WERI-Rb-1 (cell line): ENCODE data around the gene PACRG.

Experiments
- DNase-seq: peaks from one replicate; pipeline ENCODE4 v3.0.0-alpha.2; 2020
- H3K27ac ChIP-seq: fragments of 250-450 bp; sonication (Bioruptor Pico); 2 replicates; pipeline ENCODE4 v1.5.1; 2020; ENCODE audit warnings: mild to moderate bottlenecking, moderate library complexity
- H3K27me3 ChIP-seq: fragments of 250-450 bp; sonication (Bioruptor Pico); 2 replicates; pipeline ENCODE4 v1.5.1; 2021; ENCODE audit warnings: mild to moderate bottlenecking, low read depth, moderate library complexity; ENCODE audit not compliant: insufficient read depth, severe bottlenecking
- H3K36me3 ChIP-seq: fragments of 250-450 bp; sonication (Bioruptor Pico); 2 replicates; pipeline ENCODE4 v1.5.1; 2020; ENCODE audit warnings: mild to moderate bottlenecking, moderate library complexity
- H3K4me3 ChIP-seq: 2 replicates; pipeline ENCODE4 v1.5.1; 2011; ENCODE audit warnings: low read depth, mild to moderate bottlenecking, control low read depth, low read length
- H3K9me3 ChIP-seq: fragments of 250-450 bp; sonication (Bioruptor Pico); 2 replicates; pipeline ENCODE4 v1.5.1; 2021; ENCODE audit warnings: mild to moderate bottlenecking, moderate library complexity; ENCODE audit not compliant: severe bottlenecking
- CTCF ChIP-seq: IDR thresholded peaks from 2 replicates; pipeline ENCODE4 v1.5.1; 2011; ENCODE audit warnings: low read depth, mild to moderate bottlenecking, control low read depth, inconsistent platforms, low read length

PACRG gene

DNA sequence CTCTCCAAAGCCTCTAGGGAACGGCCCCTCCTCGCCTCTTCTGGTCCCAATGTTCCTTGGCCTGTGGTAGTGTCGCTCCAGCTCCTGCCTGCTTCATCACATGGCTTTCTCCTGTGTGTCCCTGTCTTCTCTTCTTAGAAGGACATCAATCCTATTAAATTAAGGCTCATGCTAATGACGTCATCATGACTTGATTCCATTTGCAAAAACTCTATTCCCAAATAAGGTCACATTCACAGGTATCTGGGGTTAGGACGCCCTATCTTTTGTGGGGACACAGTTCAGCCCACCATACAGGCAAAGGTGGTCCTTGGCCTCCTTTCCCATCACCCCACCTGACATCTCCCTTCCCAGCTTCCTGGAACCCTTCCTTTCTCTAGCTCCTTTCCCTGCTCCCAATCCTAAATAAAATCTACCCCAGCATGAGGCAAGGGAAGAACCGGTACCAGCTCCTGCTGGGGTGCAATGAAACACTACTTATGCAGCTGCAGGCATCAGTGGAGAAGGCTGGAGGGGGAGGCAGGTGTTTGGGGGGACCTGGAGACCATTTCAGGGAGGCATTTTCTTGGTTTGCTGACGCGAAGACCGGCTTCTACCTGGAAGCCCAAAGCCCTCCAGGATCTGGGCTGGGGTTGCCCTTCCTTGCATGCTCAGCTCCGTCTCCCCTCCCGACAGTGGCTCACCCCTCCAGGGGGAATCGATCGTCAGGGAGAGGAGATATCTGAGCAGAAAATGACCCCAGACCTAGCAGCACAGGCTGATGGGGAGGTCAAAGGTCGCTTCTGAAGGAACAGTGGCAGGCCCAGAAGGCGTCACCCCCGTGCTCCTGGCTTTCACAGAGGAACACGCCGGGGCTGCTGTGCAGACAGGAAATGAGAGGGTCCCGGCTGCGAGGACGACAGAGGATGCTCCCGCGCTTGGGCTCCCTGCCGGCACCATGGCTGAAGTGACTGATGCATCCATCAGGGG lies 615.1 kb downstream of the PACRG start:
- Histone ChIP-seq H3K9me3 (no peaks in the 10 kb centered on the region), H3K4me3 (no peak overlapping the region), H3K27ac (no peak overlapping the region), H3K36me3 (no peaks in the 10 kb centered on the region), H3K27me3 (no peaks in the 10 kb centered on the region)
- DNase-seq: no peak
- TF ChIP-seq CTCF: no peak

GRCh38 chr6:163343609-163344008 lies 615.8 kb downstream of the PACRG start:
- no peaks in the 10 kb centered on the region for H3K9me3 ChIP-seq
- no peaks in the 10 kb centered on the region for H3K36me3 ChIP-seq
- no peak overlapping the region for H3K27ac ChIP-seq
- no peak for DNase-seq
- no peak for TF ChIP-seq CTCF
- H3K27me3 ChIP-seq: no peaks in the 10 kb centered on the region
- no peak overlapping the region for H3K4me3 ChIP-seq

- no peaks in the 10 kb centered on the region for H3K27me3 ChIP-seq
- no peaks in the 10 kb centered on the region for H3K9me3 ChIP-seq
- TF ChIP-seq CTCF: no peak
- H3K27ac ChIP-seq: no peak overlapping the region
- no peak for DNase-seq
- H3K36me3 ChIP-seq: no peaks in the 10 kb centered on the region
- H3K4me3 ChIP-seq: no peak overlapping the region
These were observed 616.6 kb downstream of the PACRG start for GRCh38 chr6:163344411-163344810.

DNA sequence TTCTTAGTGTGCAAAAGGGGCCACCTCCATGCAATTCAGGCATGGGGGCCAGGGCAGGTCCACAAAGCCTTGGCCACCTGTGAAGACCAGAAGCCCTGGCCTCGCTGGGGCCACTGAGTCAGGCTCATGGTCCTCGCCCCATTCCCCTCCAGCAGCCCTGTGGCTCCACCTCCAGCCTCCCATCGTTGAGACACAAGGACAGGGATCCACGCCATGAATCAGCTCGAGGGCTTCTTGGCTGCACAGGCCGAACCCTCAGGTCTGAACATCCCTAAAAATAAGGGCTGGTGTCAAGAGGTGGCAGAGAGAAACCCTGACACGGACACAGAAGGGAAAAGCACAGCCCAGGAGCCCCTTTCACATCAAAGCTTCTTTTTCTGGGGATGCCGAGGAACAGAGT lies 618.2 kb downstream of the PACRG start:
- no peaks in the 10 kb centered on the region for H3K27me3 ChIP-seq
- no peak for DNase-seq
- no peak for TF ChIP-seq CTCF
- no peak overlapping the region for H3K27ac ChIP-seq
- no peak overlapping the region for H3K4me3 ChIP-seq
- H3K36me3 ChIP-seq: no peaks in the 10 kb centered on the region
- H3K9me3 ChIP-seq: no peaks in the 10 kb centered on the region

- DNase-seq: no peak
- H3K4me3 ChIP-seq: no peak overlapping the region
- H3K27ac ChIP-seq: no peak overlapping the region
- H3K36me3 ChIP-seq: no peaks in the 10 kb centered on the region
- no peak for TF ChIP-seq CTCF
- H3K9me3 ChIP-seq: no peaks in the 10 kb centered on the region
- H3K27me3 ChIP-seq: no peaks in the 10 kb centered on the region
These were observed 618.8 kb downstream of the PACRG start for GRCh38 chr6:163346497-163346961.
